ENCODE results near the gene CREG2. TPM values are rescaled to one million over a fixed set of nuclear protein-coding genes. Genes with fewer than 3 reads are reported as not detected.

CREG2 gene
- total RNA-seq, 4 donors from 2014 or later, result not detected

DNA sequence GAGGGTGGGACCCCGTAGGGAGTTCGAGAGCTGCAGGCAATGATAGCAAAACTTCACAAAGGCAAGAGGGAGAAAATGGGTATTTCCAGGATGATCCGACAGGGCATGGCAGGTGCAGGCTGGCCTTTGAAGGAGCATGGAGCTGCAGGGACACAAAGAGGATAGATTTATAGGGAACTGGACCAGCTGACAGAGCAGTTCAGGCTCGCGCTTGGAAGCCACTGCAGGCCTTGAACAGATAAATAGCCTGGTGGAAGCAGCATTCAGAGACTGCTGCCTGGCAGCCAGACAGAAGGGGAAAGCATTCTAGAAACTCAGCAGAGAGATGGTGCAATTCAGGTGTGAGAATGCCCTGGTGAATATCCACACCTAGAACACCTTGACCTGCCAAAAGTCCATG is 29.3 kb upstream of the CREG2 start:
- H3K4me3 ChIP-seq, result no peak overlapping the region
- H3K4me1 ChIP-seq, result peaks cover 0 to 6% (median 0%) of the 10 kb centered on the region in 4 donors
- H3K36me3 ChIP-seq, result no peaks in the 10 kb centered on the region
- H3K9me3 ChIP-seq, result no peaks in the 10 kb centered on the region
- peaks cover 0 to 9% (median 0%) of the 10 kb centered on the region in 4 donors for H3K27me3 ChIP-seq
- no peak overlapping the region for H3K27ac ChIP-seq (replicated peaks in 1 of 4)
- TF ChIP-seq, protein P1, sequence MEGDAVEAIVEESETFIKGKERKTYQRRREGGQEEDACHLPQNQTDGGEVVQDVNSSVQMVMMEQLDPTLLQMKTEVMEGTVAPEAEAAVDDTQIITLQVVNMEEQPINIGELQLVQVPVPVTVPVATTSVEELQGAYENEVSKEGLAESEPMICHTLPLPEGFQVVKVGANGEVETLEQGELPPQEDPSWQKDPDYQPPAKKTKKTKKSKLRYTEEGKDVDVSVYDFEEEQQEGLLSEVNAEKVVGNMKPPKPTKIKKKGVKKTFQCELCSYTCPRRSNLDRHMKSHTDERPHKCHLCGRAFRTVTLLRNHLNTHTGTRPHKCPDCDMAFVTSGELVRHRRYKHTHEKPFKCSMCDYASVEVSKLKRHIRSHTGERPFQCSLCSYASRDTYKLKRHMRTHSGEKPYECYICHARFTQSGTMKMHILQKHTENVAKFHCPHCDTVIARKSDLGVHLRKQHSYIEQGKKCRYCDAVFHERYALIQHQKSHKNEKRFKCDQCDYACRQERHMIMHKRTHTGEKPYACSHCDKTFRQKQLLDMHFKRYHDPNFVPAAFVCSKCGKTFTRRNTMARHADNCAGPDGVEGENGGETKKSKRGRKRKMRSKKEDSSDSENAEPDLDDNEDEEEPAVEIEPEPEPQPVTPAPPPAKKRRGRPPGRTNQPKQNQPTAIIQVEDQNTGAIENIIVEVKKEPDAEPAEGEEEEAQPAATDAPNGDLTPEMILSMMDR (IDR thresholded peaks at IDR 0.05), result no peak
- no peak for TF ChIP-seq EP300 (IDR thresholded peaks at IDR 0.05)
- no peak for TF ChIP-seq POLR2AphosphoS5 (IDR thresholded peaks at IDR 0.05)
- no peak for TF ChIP-seq POLR2A (IDR thresholded peaks at IDR 0.05; ENCODE audit: low read depth)
- intact Hi-C loops (cut with DNase I), result loop anchor here (10.0 kb wide), 1 partner anchor 278 kb away; the partner anchor contains the start of gene MAP4K4
- WGBS, result 88% methylated on average over 5 of the region's 5 CpGs
- DNase-seq (ENCODE audit: extremely low spot score), result no peak

DNA sequence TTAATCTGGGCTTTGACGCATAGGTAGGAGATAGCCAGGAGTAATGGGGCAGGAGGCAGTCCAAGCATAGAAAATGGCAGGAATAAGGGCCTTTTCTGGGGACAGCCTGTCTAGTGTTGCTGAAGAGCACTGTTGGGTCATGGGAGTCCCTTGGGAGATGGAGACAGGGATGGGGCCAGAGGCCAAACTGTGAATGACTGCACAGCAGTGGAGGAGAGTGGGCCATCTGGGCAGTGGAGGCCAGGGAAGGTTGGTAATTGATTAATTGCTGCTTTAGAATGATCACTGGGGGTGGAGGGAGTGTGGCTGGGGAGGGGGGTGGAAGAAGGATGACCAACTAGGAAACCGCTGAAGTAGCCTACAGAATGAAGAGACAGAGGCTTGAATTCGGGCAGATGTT is 28.6 kb upstream of the CREG2 start:
- Histone ChIP-seq H3K4me3 (no peak overlapping the region), H3K27me3 (peaks cover 0 to 9% (median 0%) of the 10 kb centered on the region in 4 donors), H3K27ac (replicated peaks in 1 of 4) (no peak overlapping the region), H3K9me3 (no peaks in the 10 kb centered on the region), H3K36me3 (no peaks in the 10 kb centered on the region), H3K4me1 (peaks cover 0 to 6% (median 0%) of the 10 kb centered on the region in 4 donors)
- no peak for DNase-seq (ENCODE audit: extremely low spot score)
- intact Hi-C loops (cut with DNase I), result loop anchor here (10.0 kb wide), 1 partner anchor 279 kb away; the partner anchor contains the start of gene MAP4K4
- 92% methylated on average over 3 of the region's 3 CpGs for WGBS
- TF ChIP-seq POLR2AphosphoS5 (IDR thresholded peaks at IDR 0.05), result no peak
- TF ChIP-seq POLR2A (IDR thresholded peaks at IDR 0.05; ENCODE audit: low read depth), result no peak
- TF ChIP-seq, protein P1 (IDR thresholded peaks at IDR 0.05), result no peak
- no peak for TF ChIP-seq EP300 (IDR thresholded peaks at IDR 0.05)

DNA sequence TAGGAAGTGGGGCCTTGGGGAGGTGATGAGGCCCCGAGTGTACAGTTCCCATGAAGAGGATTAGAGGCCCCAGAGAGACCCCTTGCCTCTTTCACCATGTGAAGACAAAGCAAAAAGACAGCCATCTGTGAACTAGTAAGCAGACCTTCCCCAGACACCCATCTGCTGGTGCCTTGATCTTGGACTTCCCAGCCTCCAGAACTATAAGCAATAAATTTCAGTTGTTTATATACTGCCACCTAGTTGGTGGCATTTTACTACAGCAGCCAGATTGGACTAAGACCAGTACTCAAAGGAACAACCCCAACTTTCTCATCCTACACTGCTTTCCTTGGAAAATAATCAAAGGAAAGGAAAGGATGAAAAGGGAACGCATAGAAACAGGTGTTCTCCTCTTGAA is 27.9 kb upstream of the CREG2 start:
- no peaks in the 10 kb centered on the region for H3K9me3 ChIP-seq
- no peak overlapping the region for H3K27ac ChIP-seq (replicated peaks in 1 of 4)
- H3K4me1 ChIP-seq, result peaks cover 0 to 6% (median 0%) of the 10 kb centered on the region in 4 donors
- no peak for TF ChIP-seq EP300 (IDR thresholded peaks at IDR 0.05)
- no peak for TF ChIP-seq POLR2A (IDR thresholded peaks at IDR 0.05; ENCODE audit: low read depth)
- no peak for TF ChIP-seq POLR2AphosphoS5 (IDR thresholded peaks at IDR 0.05)
- TF ChIP-seq, protein P1 (IDR thresholded peaks at IDR 0.05), result no peak
- no peaks in the 10 kb centered on the region for H3K36me3 ChIP-seq
- H3K4me3 ChIP-seq, result no peak overlapping the region
- intact Hi-C loops (cut with DNase I), result loop anchor here (10.0 kb wide), 1 partner anchor 280 kb away; the partner anchor contains the start of gene MAP4K4
- 88% methylated on average over 2 of the region's 2 CpGs for WGBS
- peaks cover 0 to 9% (median 0%) of the 10 kb centered on the region in 4 donors for H3K27me3 ChIP-seq
- DNase-seq (ENCODE audit: extremely low spot score), result no peak

DNA sequence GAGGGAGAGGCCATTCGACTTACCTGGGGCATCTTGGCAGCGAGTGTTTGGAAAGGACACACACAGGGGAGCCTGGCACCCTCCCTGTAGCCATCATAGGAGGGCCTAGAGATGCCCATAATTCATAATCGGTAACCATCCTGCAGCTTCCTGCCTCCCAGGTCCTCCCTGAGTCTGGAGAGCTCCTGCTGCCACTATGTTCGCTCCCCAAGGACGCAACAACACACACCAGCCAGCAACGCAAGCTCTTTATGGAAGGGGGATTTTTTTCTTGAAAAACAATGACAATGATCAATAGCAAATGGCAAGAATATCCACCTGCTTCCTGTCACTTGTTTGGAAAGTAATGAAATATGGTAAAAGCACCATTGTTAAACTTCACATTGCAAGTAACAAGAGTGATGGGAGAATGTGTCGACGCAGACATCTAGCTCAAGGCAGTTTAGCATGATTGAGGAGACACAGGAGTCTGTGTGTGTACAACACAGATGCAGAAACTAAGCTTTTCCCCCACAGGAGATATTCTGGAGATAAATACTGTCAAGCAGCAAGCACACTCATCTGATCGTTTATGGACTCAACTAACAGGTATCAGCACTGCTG is 24.9 kb upstream of the CREG2 start:
- peaks cover 0 to 9% (median 0%) of the 10 kb centered on the region in 4 donors for H3K27me3 ChIP-seq
- no peaks in the 10 kb centered on the region for H3K9me3 ChIP-seq
- no peak overlapping the region for H3K27ac ChIP-seq (replicated peaks in 1 of 4)
- no peaks in the 10 kb centered on the region for H3K36me3 ChIP-seq
- no peaks in the 10 kb centered on the region for H3K4me1 ChIP-seq
- DNase-seq (ENCODE audit: extremely low spot score), result no peak
- WGBS, result 74% methylated on average over 9 of the region's 9 CpGs
- intact Hi-C loops (cut with DNase I), result loop anchor here (10.0 kb wide), 1 partner anchor 283 kb away; the partner anchor contains the start of gene MAP4K4
- no peak overlapping the region for H3K4me3 ChIP-seq
- TF ChIP-seq, protein P1 (IDR thresholded peaks at IDR 0.05), result no peak
- no peak for TF ChIP-seq EP300 (IDR thresholded peaks at IDR 0.05)
- TF ChIP-seq POLR2AphosphoS5 (IDR thresholded peaks at IDR 0.05), result no peak
- TF ChIP-seq POLR2A (IDR thresholded peaks at IDR 0.05; ENCODE audit: low read depth), result no peak

Data from esophagus muscularis mucosa (tissue), 4 donors.